Lower lobe of right lung (tissue), 2 donors: ENCODE results near the gene EYA4. TPM values are rescaled to one million over a fixed set of nuclear protein-coding genes. Genes with fewer than 3 reads are reported as not detected.

Source experiments
- ATAC-seq, 2 donors: fragments of 200-7000 bp; cut with Tn5 transposase; one replicate each; pipeline ENCODE4 v1.9.1; 2020 to 2022; ENCODE audit warnings: mild to moderate bottlenecking in 2 of 2, moderate library complexity in 2 of 2
- DNase-seq: peaks from one replicate; pipeline ENCODE4 v3.0.0-alpha.2; 2020
- H3K27ac ChIP-seq: fragments of 200-600 bp; one replicate; pipeline ENCODE4 v1.8.0; 2022
- H3K27me3 ChIP-seq: fragments of 200-600 bp; one replicate; pipeline ENCODE4 v1.8.0; 2022; ENCODE audit warnings: low read depth
- H3K36me3 ChIP-seq: fragments of 200-600 bp; one replicate; pipeline ENCODE4 v1.8.0; 2022; ENCODE audit warnings: mild to moderate bottlenecking
- H3K4me1 ChIP-seq: fragments of 200-600 bp; one replicate; pipeline ENCODE4 v1.8.0; 2022
- H3K4me3 ChIP-seq: fragments of 200-600 bp; one replicate; pipeline ENCODE4 v1.8.0; 2022; ENCODE audit warnings: mild to moderate bottlenecking
- H3K9me3 ChIP-seq: fragments of 200-600 bp; one replicate; pipeline ENCODE4 v1.8.0; 2022
- CTCF ChIP-seq: fragments of 200-600 bp; IDR thresholded peaks from one replicate; pipeline ENCODE4 v1.8.0; 2022; ENCODE audit warnings: antibody characterized with exemption, mild to moderate bottlenecking
- intact Hi-C: fragments of 100-400 bp; cut with DNase I; formaldehyde crosslinking; loops from one replicate; pipeline ENCODE4 v1.11.0; 2022
- long read RNA-seq: library from polyadenylated mRNA; unstranded; transcript quantifications from one replicate; pipeline ENCODE4 v2.0.0, GENCODE V29; 2021
- total RNA-seq: library from RNA; stranded (reverse); fragmentation: NEBNext Ultra II Directional; extraction: Animal tissue kit (Norgen Biotek cat#: 25700); gene quantifications from one replicate; pipeline ENCODE4 v1.2.1, GENCODE V29; 2021
- donor health status: DM: no; HTN: yes; CAD: no; lungs with severe emphysema.

The EYA4 gene
- 2.6 TPM for total RNA-seq
- long read RNA-seq, partial matches to known transcripts = 2 of 3 reads
- long read RNA-seq, other reads (novel, unspliced or antisense) = 1 of 3 reads

DNA sequence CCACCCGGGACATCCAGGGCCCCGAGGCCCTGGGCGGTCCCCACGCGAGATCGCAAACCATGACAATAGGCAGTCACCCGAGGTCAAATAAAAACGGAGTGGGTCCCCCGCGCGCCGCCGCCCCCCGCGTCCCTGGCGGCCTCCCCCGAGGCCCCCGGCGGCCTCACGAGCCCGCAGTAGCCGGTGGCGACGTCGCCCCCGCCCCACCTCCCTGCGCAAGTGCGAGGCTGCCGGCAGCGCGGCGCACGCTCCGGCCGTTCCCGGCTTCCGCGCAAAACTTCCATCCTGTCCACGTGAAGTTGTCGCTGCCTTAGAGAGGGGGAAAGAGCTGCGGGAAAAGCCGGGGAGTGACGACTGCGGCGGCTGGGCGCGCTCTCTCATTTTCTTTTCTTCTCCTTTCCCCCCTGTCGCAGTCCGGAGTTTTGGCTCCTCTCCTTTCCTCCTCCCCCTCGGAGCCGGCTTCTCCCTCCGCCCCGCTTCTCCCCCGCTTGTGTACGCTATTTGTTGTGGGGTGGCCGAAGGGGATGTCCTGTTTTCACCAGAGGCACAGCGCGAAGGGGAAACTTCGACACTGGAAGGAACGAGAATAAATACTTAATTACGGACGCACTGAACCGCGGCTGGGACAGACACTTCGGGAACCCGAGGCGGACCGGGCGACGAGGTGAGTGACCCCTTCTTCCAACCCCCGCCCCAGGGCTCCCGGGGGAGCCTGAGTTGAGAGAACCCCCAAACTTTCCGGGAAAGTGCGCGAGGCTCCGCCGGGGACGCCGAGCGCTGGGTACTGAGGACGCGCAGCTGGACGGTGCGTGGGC lies at the start of gene EYA4:
Gene EYA4 (plus strand): TSS at position 272 of the 815 bp plus-strand sequence. CDS start 33,424 bp downstream, outside the sequence.
- Histone ChIP-seq H3K9me3 (no peaks in the 10 kb centered on the region), H3K27me3 (peaks cover 69% of the 10 kb centered on the region), H3K27ac (no peak within 1 kb of the TSS), H3K4me3 (peak within 1 kb of the TSS; percentile 48), H3K4me1 (peaks cover 15% of the 10 kb centered on the region), H3K36me3 (no peaks in the 10 kb centered on the region)
- intact Hi-C loops = no loop called here
- ATAC-seq (peak; percentile 36 to 65), DNase-seq (no peak)
- TF ChIP-seq CTCF = no peak

- Histone ChIP-seq H3K4me3 (no peak overlapping the region), H3K9me3 (no peaks in the 10 kb centered on the region), H3K36me3 (no peaks in the 10 kb centered on the region), H3K27me3 (no peaks in the 10 kb centered on the region), H3K4me1 (no peaks in the 10 kb centered on the region), H3K27ac (no peak overlapping the region)
- DNase-seq = no peak
- no peak for ATAC-seq
- TF ChIP-seq CTCF = no peak
- intact Hi-C loops = no loop called here
Observed at GRCh38 chr6:133193396-133193795, 47.8 kb upstream of the EYA4 start.

GRCh38 chr6:133198725-133199124 lies 42.4 kb upstream of the EYA4 start:
- Histone ChIP-seq H3K36me3 (no peaks in the 10 kb centered on the region), H3K4me1 (no peaks in the 10 kb centered on the region), H3K27me3 (no peaks in the 10 kb centered on the region), H3K27ac (no peak overlapping the region), H3K9me3 (no peaks in the 10 kb centered on the region), H3K4me3 (no peak overlapping the region)
- ATAC-seq (no peak), DNase-seq (no peak)
- TF ChIP-seq CTCF = no peak
- intact Hi-C loops = no loop called here

- TF ChIP-seq CTCF = no peak
- Histone ChIP-seq H3K4me1 (no peaks in the 10 kb centered on the region), H3K27ac (no peak overlapping the region), H3K36me3 (no peaks in the 10 kb centered on the region), H3K27me3 (no peaks in the 10 kb centered on the region), H3K4me3 (no peak overlapping the region), H3K9me3 (no peaks in the 10 kb centered on the region)
- intact Hi-C loops = no loop called here
- no peak for DNase-seq
- ATAC-seq = no peak
Observed at GRCh38 chr6:133201231-133201630, 39.9 kb upstream of the EYA4 start.

DNA sequence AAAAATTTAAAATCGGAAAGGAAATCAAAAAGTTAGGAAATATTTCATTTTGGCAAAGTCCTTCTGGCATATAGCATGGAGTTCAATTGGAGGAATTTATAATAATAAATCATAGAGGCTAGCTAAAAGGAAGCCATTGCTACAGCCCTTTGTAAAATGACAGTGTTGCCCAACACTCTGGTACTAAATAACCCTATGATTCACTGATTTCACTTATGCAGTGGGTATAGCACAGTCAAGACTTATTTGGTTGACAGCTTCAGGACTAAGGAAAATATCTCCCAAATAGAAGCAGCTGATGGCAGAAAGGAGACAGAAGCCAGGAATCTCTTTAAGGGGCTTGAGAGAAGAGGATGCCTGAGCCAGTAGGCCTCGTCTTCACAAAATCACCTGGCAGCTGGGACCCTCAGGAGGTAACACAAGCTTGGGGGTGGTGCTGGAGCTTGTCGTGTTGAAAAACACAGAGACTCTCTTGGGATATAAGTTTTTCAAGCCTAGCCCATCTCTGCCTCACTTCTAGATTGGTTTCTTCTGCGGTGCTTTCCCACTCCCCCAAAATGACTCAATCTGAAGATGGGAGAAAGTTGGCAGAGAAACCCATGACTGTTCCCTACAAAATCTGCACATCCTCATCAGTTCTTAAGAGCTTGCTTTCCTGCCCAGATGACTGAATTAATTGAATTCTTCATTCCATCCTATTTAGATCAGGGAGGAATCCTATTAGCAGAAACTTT lies 38.4 kb upstream of the EYA4 start:
- ATAC-seq (no peak), DNase-seq (no peak)
- Histone ChIP-seq H3K4me3 (no peak overlapping the region), H3K36me3 (no peaks in the 10 kb centered on the region), H3K27me3 (no peaks in the 10 kb centered on the region), H3K9me3 (no peaks in the 10 kb centered on the region), H3K4me1 (no peaks in the 10 kb centered on the region), H3K27ac (no peak overlapping the region)
- no peak for TF ChIP-seq CTCF
- intact Hi-C loops = no loop called here
